H1 (cell line): ENCODE data around the gene HNRNPM. TPM values are rescaled to one million over a fixed set of nuclear protein-coding genes. Genes with fewer than 3 reads are reported as not detected.

Experiments used
- CTCF ChIA-PET: fragments of 300-600 bp; sonication (Branson Sonifier 250); formaldehyde crosslinking; loops from one replicate; lab custom pipeline; 2021; ENCODE audit not compliant: partially characterized antibody; lab: Charles Lee
- POLR2A ChIA-PET: fragments of 300-600 bp; sonication (Branson Sonifier 250); formaldehyde crosslinking; loops from one replicate; lab custom pipeline; 2021; ENCODE audit warnings: inconsistent platforms; ENCODE audit not compliant: partially characterized antibody; lab: Charles Lee
- DNase-seq, 2 experiments: peaks; one replicate each; pipeline versions ENCODE4 v3.0.0 to v3.0.0-alpha.2; 2010 to 2022; ENCODE audit warnings: low spot score in 2 of 2, low read depth in 1 of 2, mixed read lengths in 1 of 2
- FAIRE-seq: peaks from 2 replicates; lab custom pipeline; 2011; peaks lifted over from hg19 to GRCh38; lab: Jason Lieb, UNC
- H2AFZ ChIP-seq: 2 replicates; pipeline ENCODE4 v1.8.1; 2012; ENCODE audit warnings: low read length, inconsistent platforms
- H2AK5ac ChIP-seq: 2 replicates; pipeline ENCODE4 v1.6.1; 2013; ENCODE audit warnings: low read depth, low read length
- H2BK120ac ChIP-seq: replicated peaks from 2 replicates; pipeline ENCODE3; 2013; ENCODE audit warnings: low read depth, low read length, inconsistent platforms
- H2BK12ac ChIP-seq: 2 replicates; pipeline ENCODE4 v1.6.1; 2013; ENCODE audit warnings: low read depth, low read length
- H2BK15ac ChIP-seq: 2 replicates; pipeline ENCODE4 v1.6.1; 2013; ENCODE audit warnings: low read length
- H2BK20ac ChIP-seq: 2 replicates; pipeline ENCODE4 v1.6.1; 2013; ENCODE audit warnings: low read length
- H2BK5ac ChIP-seq: 2 replicates; pipeline ENCODE4 v1.6.1; 2013; ENCODE audit warnings: low read depth, low read length
- H3K14ac ChIP-seq: 2 replicates; pipeline ENCODE4 v1.6.1; 2013; ENCODE audit warnings: inconsistent platforms; ENCODE audit not compliant: insufficient read length
- H3K18ac ChIP-seq: 2 replicates; pipeline ENCODE4 v1.6.1; 2013; ENCODE audit warnings: low read length; ENCODE audit errors: extremely low read depth
- H3K23ac ChIP-seq: 2 replicates; pipeline ENCODE4 v1.6.1; 2013; ENCODE audit warnings: inconsistent platforms; ENCODE audit not compliant: insufficient read length
- H3K23me2 ChIP-seq: 2 replicates; pipeline ENCODE4 v1.6.1; 2013; ENCODE audit warnings: low read depth, low read length
- H3K27ac ChIP-seq: 2 replicates; pipeline ENCODE4 v1.6.1; 2011; ENCODE audit warnings: low read depth, low read length, inconsistent platforms
- H3K27me3 ChIP-seq, 4 experiments: replicated peaks in 1 of 4; 1 replicate in 1 of 4; 2 replicates in 3 of 4; pipeline versions ENCODE4 v1.6.1 to v1.8.1; 2011 to 2013; ENCODE audit warnings: low read length in 3 of 4, mild to moderate bottlenecking in 3 of 4, inconsistent platforms in 2 of 4, mixed read lengths in 2 of 4, moderate library complexity in 1 of 4; ENCODE audit not compliant: control insufficient read depth in 3 of 4, insufficient read depth in 3 of 4; ENCODE audit errors: extremely low read depth in 1 of 4
- H3K36me3 ChIP-seq, 4 experiments: 2 replicates each; pipeline versions ENCODE4 v1.6.1 to v1.8.1; 2011 to 2013; ENCODE audit warnings: mild to moderate bottlenecking in 4 of 4, low read length in 3 of 4, moderate library complexity in 2 of 4, control low read depth in 1 of 4, inconsistent platforms in 1 of 4; ENCODE audit not compliant: insufficient read depth in 4 of 4, control insufficient read depth in 2 of 4
- H3K4ac ChIP-seq: replicated peaks from 2 replicates; pipeline ENCODE3; 2013; ENCODE audit warnings: low read length, low read depth, mixed read lengths, inconsistent platforms; ENCODE audit not compliant: insufficient read length
- H3K4me1 ChIP-seq, 4 experiments: replicated peaks in 1 of 4; 1 replicate in 1 of 4; 2 replicates in 3 of 4; pipeline versions ENCODE4 v1.6.1 to v1.8.1; 2011 to 2013; ENCODE audit warnings: low read length in 3 of 4, inconsistent platforms in 2 of 4, mixed read lengths in 1 of 4; ENCODE audit not compliant: insufficient read depth in 4 of 4, control insufficient read depth in 3 of 4
- H3K4me2 ChIP-seq, 2 experiments: 2 replicates each; pipeline versions ENCODE4 v1.6.1 to v1.8.1; 2011 to 2013; ENCODE audit warnings: low read depth in 2 of 2, low read length in 2 of 2, control low read depth in 1 of 2, inconsistent platforms in 1 of 2, mild to moderate bottlenecking in 1 of 2; ENCODE audit not compliant: insufficient read depth in 1 of 2
- H3K4me3 ChIP-seq, 4 experiments: fragments of 200-600, 300-600 bp in 1 of 4; sonication (generic), shearing (Covaris generic), sonication (Bioruptor Twin) in 1 of 4; 2 replicates each; pipeline versions ENCODE4 v1.5.1 to v1.8.1; 2011 to 2016; ENCODE audit warnings: low read length in 4 of 4, low read depth in 3 of 4, control low read depth in 2 of 4, inconsistent platforms in 2 of 4, mild to moderate bottlenecking in 2 of 4, mixed read lengths in 1 of 4, moderate library complexity in 1 of 4; ENCODE audit not compliant: insufficient read depth in 2 of 4; ENCODE audit errors: extremely low read depth in 1 of 4
- H3K56ac ChIP-seq: replicated peaks from 2 replicates; pipeline ENCODE3; 2013; ENCODE audit warnings: low read depth, mild to moderate bottlenecking, mixed read lengths, low read length, inconsistent platforms; ENCODE audit not compliant: insufficient read length
- H3K79me1 ChIP-seq: 2 replicates; pipeline ENCODE4 v1.6.1; 2013; ENCODE audit warnings: low read depth, low read length, control low read depth
- H3K79me2 ChIP-seq, 2 experiments: 2 replicates each; pipeline versions ENCODE4 v1.6.1 to v1.8.1; 2012 to 2013; ENCODE audit warnings: low read length in 2 of 2, mild to moderate bottlenecking in 2 of 2, inconsistent platforms in 1 of 2; ENCODE audit not compliant: insufficient read depth in 2 of 2, control insufficient read depth in 1 of 2
- H3K9ac ChIP-seq, 4 experiments: replicated peaks in 1 of 4; 1 replicate in 1 of 4; 2 replicates in 3 of 4; pipeline versions ENCODE4 v1.6.1 to v1.8.1; 2011 to 2013; ENCODE audit warnings: low read depth in 3 of 4, low read length in 3 of 4, control low read depth in 2 of 4, mild to moderate bottlenecking in 2 of 4, moderate library complexity in 2 of 4, inconsistent platforms in 1 of 4; ENCODE audit errors: extremely low read depth in 1 of 4
- H3K9me3 ChIP-seq, 2 experiments: 2 replicates each; pipeline versions ENCODE4 v1.6.1 to v1.8.1; 2012 to 2013; ENCODE audit warnings: mild to moderate bottlenecking in 2 of 2, moderate library complexity in 2 of 2, control low read depth in 1 of 2, inconsistent platforms in 1 of 2, low read depth in 1 of 2, low read length in 1 of 2, mixed read lengths in 1 of 2; ENCODE audit not compliant: insufficient read depth in 2 of 2
- H4K20me1 ChIP-seq, 2 experiments: replicated peaks in 1 of 2; 2 replicates each; pipeline versions ENCODE3 to v1.8.1; 2011 to 2013; ENCODE audit warnings: inconsistent platforms in 2 of 2, low read length in 2 of 2, mild to moderate bottlenecking in 1 of 2; ENCODE audit not compliant: insufficient read depth in 2 of 2, control insufficient read depth in 1 of 2
- H4K5ac ChIP-seq: 2 replicates; pipeline ENCODE4 v1.6.1; 2013; ENCODE audit warnings: low read length, low read depth, mixed read lengths, inconsistent platforms; ENCODE audit not compliant: insufficient read length
- H4K8ac ChIP-seq: 2 replicates; pipeline ENCODE4 v1.8.0; 2013; ENCODE audit warnings: mild to moderate bottlenecking, moderate library complexity, low read length, inconsistent platforms; ENCODE audit not compliant: insufficient read depth; ENCODE audit errors: extremely low read depth
- H4K91ac ChIP-seq: replicated peaks from 2 replicates; pipeline ENCODE3; 2013; ENCODE audit warnings: low read length, mixed read lengths, inconsistent platforms; ENCODE audit not compliant: insufficient read length
- BACH1 ChIP-seq: IDR thresholded peaks from 2 replicates; pipeline ENCODE4 v1.6.1; 2012; ENCODE audit warnings: low read length, improper control_type of control experiment
- CREB1 ChIP-seq: IDR thresholded peaks from 2 replicates; pipeline ENCODE4 v1.6.1; 2012; ENCODE audit warnings: inconsistent platforms
- KDM4A ChIP-seq: IDR thresholded peaks from one replicate; pipeline ENCODE4 v1.7.1; 2012; ENCODE audit warnings: low read depth, mild to moderate bottlenecking, moderate library complexity, low read length, inconsistent platforms; ENCODE audit not compliant: severe bottlenecking
- POLR2A ChIP-seq, 2 experiments: IDR thresholded peaks; 1 replicate in 1 of 2; 2 replicates in 1 of 2; pipeline ENCODE4 v1.6.1; 2011; ENCODE audit warnings: low read depth in 2 of 2, low read length in 2 of 2, mild to moderate bottlenecking in 2 of 2; ENCODE audit errors: control extremely low read depth in 1 of 2
- POU5F1 ChIP-seq: IDR thresholded peaks from 2 replicates; pipeline ENCODE4 v1.6.1; 2011; ENCODE audit warnings: low read depth, mild to moderate bottlenecking, low read length, moderate library complexity
- SP1 ChIP-seq: IDR thresholded peaks from 2 replicates; pipeline ENCODE4 v1.6.1; 2011; ENCODE audit warnings: low read depth, low read length
- TAF7 ChIP-seq: optimal IDR thresholded peaks from 2 replicates; pipeline ENCODE3; 2011; ENCODE audit warnings: low read depth, mild to moderate bottlenecking, inconsistent platforms, low read length, moderate library complexity, borderline replicate concordance
- ZNF274 ChIP-seq: IDR thresholded peaks from 2 replicates; pipeline ENCODE4 v1.7.0; 2012; ENCODE audit warnings: low read length, borderline replicate concordance; ENCODE audit errors: extremely low read depth
- WGBS, 2 experiments: shearing (Covaris generic) in 1 of 2; methylation state at CpG; one replicate each; pipeline versions ENCODE4 v1.1.6 to v1.1.7; 2013 to 2015; ENCODE audit warnings: low lambda C conversion rate in 2 of 2, mixed read lengths in 2 of 2, inconsistent platforms in 1 of 2, low coverage in 1 of 2, missing lambda C conversion rate in 1 of 2; ENCODE audit not compliant: insufficient replicate concordance in 2 of 2, insufficient coverage in 1 of 2, insufficient read length in 1 of 2; ENCODE audit errors: extremely low coverage in 1 of 2, missing lambda C conversion rate in 1 of 2; 5-methylcytosine and 5-hydroxymethylcytosine counted together
- polyA plus RNA-seq, 7 experiments: library from polyadenylated mRNA; depleted of rRNA in 3 of 7; stranded (reverse) in 5 of 7; unstranded in 2 of 7; fragments of >200 nt in 5 of 7; fragments of 200-250 nt in 2 of 7; gene quantifications; 1 replicate in 5 of 7; 2 replicates in 1 of 7; 4 replicates in 1 of 7; pipeline versions ENCODE4 v1.2.1 to v1.2.3, GENCODE V29; 2011 to 2013; ENCODE audit warnings: missing spikeins in 2 of 7, mixed read lengths in 2 of 7
- total RNA-seq: library from RNA; stranded (reverse); fragmentation: NEBNext Ultra II Directional; extraction: Animal tissue kit (Norgen Biotek cat#: 25700); gene quantifications from 2 replicates; pipeline ENCODE4 v1.2.1, GENCODE V29; 2021

The HNRNPM gene
- total and polyA plus RNA-seq, 2 of the 8 experiments (the other 6 are each of a cell fraction or from before 2014, with no cell fraction given) = 375 to 474 TPM

- Histone ChIP-seq H2BK15ac (no peak overlapping the region), H2BK20ac (no peak overlapping the region), H4K20me1 (peaks cover 26 to 43% of the 10 kb centered on the region in 2 experiments), H2AK5ac (no peak overlapping the region), H4K91ac (no peak overlapping the region), H3K4ac (no peak overlapping the region), H4K8ac (no peak overlapping the region), H3K27me3 (no peaks in the 10 kb centered on the region), H3K4me3 (no peak overlapping the region), H2BK120ac (no peak overlapping the region), H2AFZ (no peak overlapping the region), H4K5ac (no peak overlapping the region), H3K9me3 (no peaks in the 10 kb centered on the region), H3K56ac (no peak overlapping the region), H3K79me2 (peaks cover 16 to 93% of the 10 kb centered on the region in 2 experiments), H3K36me3 (peaks cover 39 to 96% (median 74%) of the 10 kb centered on the region in 4 experiments), H3K4me2 (no peak overlapping the region), H2BK12ac (no peak overlapping the region), H3K9ac (no peak overlapping the region), H3K14ac (no peak overlapping the region), H2BK5ac (no peak overlapping the region), H3K79me1 (peaks cover 19% of the 10 kb centered on the region), H3K23ac (no peak overlapping the region), H3K18ac (no peak overlapping the region), H3K4me1 (no peaks in the 10 kb centered on the region), H3K27ac (no peak overlapping the region), H3K23me2 (no peaks in the 10 kb centered on the region)
- DNase-seq = no peak
- no peak for TF ChIP-seq CREB1
- no peak for TF ChIP-seq SP1
- TF ChIP-seq ZNF274 = no peak
- no peak for TF ChIP-seq POU5F1
- TF ChIP-seq BACH1 = no peak
- no peak for TF ChIP-seq KDM4A
- no peak for TF ChIP-seq TAF7
- no peak for TF ChIP-seq POLR2A (IDR thresholded peaks at IDR 0.05; ENCODE audit: control extremely low read depth in 1 of 2, low read depth in 2 of 2, low read length in 2 of 2)
- ChIA-PET CTCF (interaction anchor here (0.6 to 0.7 kb wide), 2 partner anchors 11 to 31 kb away, joined by 3 read pairs; no protein-coding TSS in a partner anchor), POLR2A (interaction anchor here (0.9 to 1.7 kb wide), 3 partner anchors 14 to 22 kb away, joined by 3 to 4 read pairs (median 3); no protein-coding TSS in a partner anchor)
- 87% methylated on average over 6 of the region's 6 CpGs; no CpG with 5 or more reads in 1 of the 2 experiments for WGBS, 2 experiments
- FAIRE-seq = no peak
Observed at GRCh38 chr19:8473648-8474476, 29.1 kb downstream of the HNRNPM start.
